Common myeloid progenitor, CD34-positive (primary cell): ENCODE measurements around the gene GALNT2.

ENCODE experiments used
- CTCF ChIA-PET: fragments of 350-600 bp; sonication (Branson Sonifier 250); formaldehyde crosslinking; loops from one replicate; lab custom pipeline; 2021; ENCODE audit warnings: antibody characterized with exemption; lab: Charles Lee
- POLR2A ChIA-PET: fragments of 350-600 bp; sonication (Branson Sonifier 250); formaldehyde crosslinking; loops from one replicate; lab custom pipeline; 2021; ENCODE audit warnings: antibody characterized with exemption; lab: Charles Lee
- DNase-seq, 3 donors: peaks; one replicate each; pipeline versions ENCODE4 v3.0.0 to v3.0.0-alpha.2; 2013
- H3K27ac ChIP-seq, 2 experiments: 1 replicate in 1 of 2; 2 replicates in 1 of 2; pipeline ENCODE4 v1.7.0; 2013; ENCODE audit warnings: inconsistent platforms in 2 of 2, low read length in 2 of 2, mild to moderate bottlenecking in 2 of 2, low read depth in 1 of 2, moderate library complexity in 1 of 2; ENCODE audit not compliant: severe bottlenecking in 2 of 2, insufficient read depth in 1 of 2, poor library complexity in 1 of 2
- H3K27me3 ChIP-seq, 5 experiments: replicated peaks in 2 of 5; 1 replicate in 3 of 5; 2 replicates in 2 of 5; pipeline versions ENCODE4 v1.6.1 to v1.7.0; 2013; ENCODE audit warnings: low read length in 4 of 5, mild to moderate bottlenecking in 2 of 5, moderate library complexity in 2 of 5, inconsistent platforms in 1 of 5; ENCODE audit not compliant: insufficient read depth in 5 of 5, control insufficient read depth in 4 of 5
- H3K36me3 ChIP-seq, 4 experiments: 1 replicate in 2 of 4; 2 replicates in 2 of 4; pipeline versions ENCODE4 v1.6.1 to v1.7.0; 2013; ENCODE audit warnings: low read length in 3 of 4, control low read depth in 1 of 4, mild to moderate bottlenecking in 1 of 4; ENCODE audit not compliant: control insufficient read depth in 4 of 4, insufficient read depth in 4 of 4
- H3K4me1 ChIP-seq, 4 experiments: 1 replicate in 3 of 4; 2 replicates in 1 of 4; pipeline versions ENCODE4 v1.6.1 to v1.7.1; 2013; ENCODE audit warnings: low read length in 3 of 4, mild to moderate bottlenecking in 3 of 4, control low read depth in 1 of 4, inconsistent platforms in 1 of 4, moderate library complexity in 1 of 4; ENCODE audit not compliant: control insufficient read depth in 4 of 4, insufficient read depth in 4 of 4; ENCODE audit errors: control extremely low read depth in 1 of 4
- H3K4me3 ChIP-seq, 7 experiments: 1 replicate in 4 of 7; 2 replicates in 3 of 7; pipeline versions ENCODE4 v1.5.1 to v1.7.0; 2013; ENCODE audit warnings: mild to moderate bottlenecking in 7 of 7, low read length in 6 of 7, moderate library complexity in 6 of 7, inconsistent platforms in 2 of 7, low read depth in 2 of 7, control low read depth in 1 of 7; ENCODE audit not compliant: insufficient read depth in 4 of 7, control insufficient read depth in 1 of 7; ENCODE audit errors: extremely low read depth in 1 of 7
- H3K9me3 ChIP-seq, 5 experiments: 1 replicate in 4 of 5; 2 replicates in 1 of 5; pipeline versions ENCODE4 v1.6.1 to v1.7.1; 2013; ENCODE audit warnings: low read length in 4 of 5, mild to moderate bottlenecking in 2 of 5, inconsistent platforms in 1 of 5, low read depth in 1 of 5, moderate library complexity in 1 of 5; ENCODE audit not compliant: control insufficient read depth in 4 of 5, insufficient read depth in 2 of 5; ENCODE audit errors: control extremely low read depth in 1 of 5
- WGBS: methylation state at CpG from one replicate; pipeline ENCODE4 v1.1.5; 2013; ENCODE audit not compliant: insufficient coverage; 5-methylcytosine and 5-hydroxymethylcytosine counted together

The GALNT2 gene

GRCh38 chr1:230215031-230215430 lies 148.0 kb downstream of the GALNT2 start:
- Histone ChIP-seq H3K4me1 (peaks cover 0 to 13% (median 4%) of the 10 kb centered on the region in 4 experiments), H3K36me3 (peaks cover 0 to 12% (median 1%) of the 10 kb centered on the region in 4 experiments), H3K4me3 (no peak overlapping the region), H3K27me3 (no peaks in the 10 kb centered on the region), H3K27ac (no peak overlapping the region), H3K9me3 (peaks cover 0 to 3% (median 0%) of the 10 kb centered on the region in 5 experiments)
- POLR2A ChIA-PET = no interaction called here
- peak in 2 of 3 donors; percentile 23 to 33 for DNase-seq
- whole genome bisulfite sequencing = 73% methylated on average over 7 of the region's 7 CpGs
- CTCF ChIA-PET = interaction anchor here (0.8 to 2.1 kb wide), 7 partner anchors 9 to 555 kb away, joined by 3 to 7 read pairs (median 3); no protein-coding TSS in a partner anchor

GRCh38 chr1:230215529-230215928 lies 148.5 kb downstream of the GALNT2 start:
- Histone ChIP-seq H3K4me3 (no peak overlapping the region), H3K36me3 (peaks cover 0 to 12% (median 1%) of the 10 kb centered on the region in 4 experiments), H3K27me3 (no peaks in the 10 kb centered on the region), H3K27ac (no peak overlapping the region), H3K4me1 (peaks cover 0 to 13% (median 4%) of the 10 kb centered on the region in 4 experiments), H3K9me3 (peaks cover 0 to 3% (median 0%) of the 10 kb centered on the region in 5 experiments)
- CTCF ChIA-PET = interaction anchor here (1.2 to 2.1 kb wide), 5 partner anchors 10 to 554 kb away, joined by 3 to 7 read pairs (median 5); no protein-coding TSS in a partner anchor
- POLR2A ChIA-PET = no interaction called here
- no peak for DNase-seq
- no CpG with 5 or more reads among the region's 1 CpG for WGBS

GRCh38 chr1:230216896-230217295 lies 149.9 kb downstream of the GALNT2 start:
- Histone ChIP-seq H3K36me3 (peaks cover 0 to 12% (median 1%) of the 10 kb centered on the region in 4 experiments), H3K4me3 (no peak overlapping the region), H3K27me3 (no peaks in the 10 kb centered on the region), H3K27ac (no peak overlapping the region), H3K4me1 (peaks cover 0 to 18% (median 4%) of the 10 kb centered on the region in 4 experiments), H3K9me3 (peaks cover 0 to 3% (median 0%) of the 10 kb centered on the region in 5 experiments)
- CTCF ChIA-PET = interaction anchor here (1.0 to 1.7 kb wide), 2 partner anchors 11 to 523 kb away, joined by 3 to 5 read pairs; no protein-coding TSS in a partner anchor
- 100% methylated on average over 1 of the region's 2 CpGs for WGBS
- DNase-seq = peak in 2 of 3 donors; percentile 45 to 60
- POLR2A ChIA-PET = no interaction called here

- WGBS = 98% methylated on average over 6 of the region's 6 CpGs
- peaks cover 0 to 6% (median 3%) of the 10 kb centered on the region in 4 experiments for H3K4me1 ChIP-seq
- POLR2A ChIA-PET = interaction anchor here (0.6 kb wide), 1 partner anchor 622 kb away, joined by 3 read pairs; no protein-coding TSS in a partner anchor
- no peak overlapping the region for H3K4me3 ChIP-seq
- H3K27me3 ChIP-seq = no peaks in the 10 kb centered on the region
- CTCF ChIA-PET = interaction anchor here (1.0 kb wide), 1 partner anchor 20 kb away, joined by 3 read pairs; no protein-coding TSS in a partner anchor
- peaks cover 0 to 3% (median 0%) of the 10 kb centered on the region in 5 experiments for H3K9me3 ChIP-seq
- peaks cover 0 to 12% (median 0%) of the 10 kb centered on the region in 4 experiments for H3K36me3 ChIP-seq
- H3K27ac ChIP-seq = no peak overlapping the region
- no peak for DNase-seq
Observed at GRCh38 chr1:230218667-230219066, 151.6 kb downstream of the GALNT2 start.

- Histone ChIP-seq H3K27me3 (no peaks in the 10 kb centered on the region), H3K4me1 (peaks cover 0 to 6% (median 3%) of the 10 kb centered on the region in 4 experiments), H3K4me3 (no peak overlapping the region), H3K27ac (no peak overlapping the region), H3K9me3 (peaks cover 0 to 3% (median 0%) of the 10 kb centered on the region in 5 experiments), H3K36me3 (peaks cover 0 to 10% (median 0%) of the 10 kb centered on the region in 4 experiments)
- DNase-seq = no peak
- ChIA-PET CTCF (interaction anchor here (0.9 kb wide), 1 partner anchor 12 kb away, joined by 3 read pairs; no protein-coding TSS in a partner anchor), POLR2A (interaction anchor here (0.6 kb wide), 1 partner anchor 623 kb away, joined by 3 read pairs; no protein-coding TSS in a partner anchor)
- 99% methylated on average over 7 of the region's 8 CpGs for WGBS
Observed at GRCh38 chr1:230219174-230220067, 152.4 kb downstream of the GALNT2 start.

- POLR2A ChIA-PET = no interaction called here
- no peak overlapping the region for H3K4me3 ChIP-seq
- H3K4me1 ChIP-seq = peaks cover 0 to 9% (median 3%) of the 10 kb centered on the region in 4 experiments
- CTCF ChIA-PET = interaction anchor here (0.9 to 2.0 kb wide), 5 partner anchors 11 to 559 kb away, joined by 3 to 5 read pairs (median 3); no protein-coding TSS in a partner anchor
- H3K9me3 ChIP-seq = peaks cover 0 to 3% (median 0%) of the 10 kb centered on the region in 5 experiments
- DNase-seq = no peak
- peaks cover 0 to 5% (median 0%) of the 10 kb centered on the region in 4 experiments for H3K36me3 ChIP-seq
- H3K27me3 ChIP-seq = no peaks in the 10 kb centered on the region
- H3K27ac ChIP-seq = no peak overlapping the region
- over 99% methylated on average over 7 of the region's 7 CpGs for WGBS
Observed at GRCh38 chr1:230220478-230220877, 153.4 kb downstream of the GALNT2 start.
